Measurements from ENCODE around the gene TUBGCP2. TPM values are rescaled to one million over a fixed set of nuclear protein-coding genes. Genes with fewer than 3 reads are reported as not detected.
"Not testable (repeated sequence)": the region's sequence is repeated elsewhere in the genome, so short reads cannot be mapped to it uniquely, and the experiment has no call there.

The TUBGCP2 gene
- total and polyA plus RNA-seq, 3 donors from 2014 or later = 76.0 to 101 (median 84.3) TPM

- TF ChIP-seq CTCF (IDR thresholded peaks at IDR 0.05) (no peak), POLR2A (IDR thresholded peaks at IDR 0.05) (no peak)
- Histone ChIP-seq H3K27me3 (no peaks in the 10 kb centered on the region), H3K4me3 (no peak overlapping the region), H3K9me3 (no peaks in the 10 kb centered on the region), H3K4me1 (no peaks in the 10 kb centered on the region), H3K36me3 (ENCODE audit: low read depth, missing control alignments) (no peaks in the 10 kb centered on the region), H3K27ac (no peak overlapping the region)
- DNase-seq = no peak
- intact Hi-C loops (cut with DNase I; ENCODE audit: low total_unique reads) = no loop called here
- 91 to 96% methylated on average over 12 to 22 of the region's 22 CpGs for WGBS, 2 donors
These were observed 40.8 kb downstream of the TUBGCP2 start for GRCh38 chr10:133267829-133268228.

GRCh38 chr10:133267293-133267692 is 41.4 kb downstream of the TUBGCP2 start:
- TF ChIP-seq CTCF (IDR thresholded peaks at IDR 0.05) = no peak
- TF ChIP-seq POLR2A (IDR thresholded peaks at IDR 0.05) = no peak
- intact Hi-C loops (cut with DNase I; ENCODE audit: low total_unique reads) = no loop called here
- 85 to 91% methylated on average over 8 to 14 of the region's 14 CpGs for WGBS, 2 donors
- Histone ChIP-seq H3K27ac (no peak overlapping the region), H3K4me1 (no peaks in the 10 kb centered on the region), H3K27me3 (no peaks in the 10 kb centered on the region), H3K36me3 (ENCODE audit: low read depth, missing control alignments) (no peaks in the 10 kb centered on the region), H3K4me3 (no peak overlapping the region), H3K9me3 (no peaks in the 10 kb centered on the region)
- no peak for DNase-seq

DNA sequence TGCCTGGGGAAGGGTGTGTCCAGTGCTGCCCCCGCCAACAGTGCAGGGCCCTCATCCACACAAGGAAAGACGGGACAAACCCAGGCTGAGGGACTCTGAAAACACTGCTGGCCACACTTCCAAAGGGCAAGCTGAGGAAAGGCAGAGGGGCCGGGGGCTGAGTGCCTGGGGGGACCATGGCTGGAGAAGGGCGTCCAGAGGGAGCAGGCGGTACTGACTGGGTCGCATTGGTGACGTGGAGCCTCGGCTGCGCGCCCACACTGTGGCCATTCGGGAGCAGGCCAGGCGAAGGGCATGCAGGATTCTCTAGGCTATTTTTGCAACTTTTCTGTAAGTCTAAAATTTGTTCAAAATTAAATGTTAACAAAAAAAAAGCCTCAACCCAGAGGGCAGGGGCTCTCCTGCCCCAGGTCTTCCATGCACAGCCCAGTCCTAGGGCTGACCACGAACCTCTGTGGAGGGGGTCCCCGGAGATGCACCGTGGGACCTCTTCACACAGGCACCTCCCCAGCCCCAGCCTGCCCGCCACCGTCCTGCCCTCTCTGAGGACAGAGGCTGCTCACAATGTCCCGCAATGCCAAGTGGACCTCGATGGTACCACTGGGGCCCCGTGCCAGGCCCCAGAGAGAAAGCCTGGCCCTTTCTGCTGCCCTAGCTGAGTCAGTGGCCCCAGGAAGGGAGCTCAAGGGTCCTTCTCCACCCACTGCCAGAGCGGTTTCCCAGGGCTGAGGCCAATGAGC is 42.4 kb downstream of the TUBGCP2 start:
- no peaks in the 10 kb centered on the region for H3K36me3 ChIP-seq (ENCODE audit: low read depth, missing control alignments)
- 90 to 91% methylated on average over 17 to 21 of the region's 21 CpGs for WGBS, 2 donors
- DNase-seq = no peak

DNA sequence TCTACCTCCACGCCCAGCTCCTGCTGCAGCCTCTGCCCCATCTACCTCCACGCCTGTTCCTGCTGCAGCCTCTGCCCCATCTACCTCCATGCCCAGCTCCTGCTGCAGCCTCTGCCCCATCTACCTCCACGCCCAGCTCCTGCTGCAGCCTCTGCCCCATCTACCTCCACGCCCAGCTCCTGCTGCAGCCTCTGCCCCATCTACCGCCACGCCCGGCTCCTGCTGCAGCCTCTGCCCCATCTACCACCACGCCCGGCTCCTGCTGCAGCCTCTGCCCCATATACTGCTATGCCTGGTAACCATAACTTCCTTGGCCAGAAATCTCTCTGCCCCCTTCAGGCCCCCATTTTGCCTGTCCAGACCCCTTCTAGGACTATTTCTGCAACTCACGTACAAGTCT is 43.6 kb downstream of the TUBGCP2 start:
- H3K27me3 ChIP-seq; H3K36me3 ChIP-seq (ENCODE audit: low read depth, missing control alignments); H3K9me3 ChIP-seq; DNase-seq; intact Hi-C loops (cut with DNase I; ENCODE audit: low total_unique reads); H3K4me1 ChIP-seq; H3K4me3 ChIP-seq; H3K27ac ChIP-seq: not testable (repeated sequence)
- 82 to 88% methylated on average over 9 to 10 of the region's 10 CpGs for WGBS, 2 donors

More for the DNA sequence above, 42.4 kb downstream of the TUBGCP2 start:
- TF ChIP-seq CTCF (IDR thresholded peaks at IDR 0.05) (no peak), POLR2A (IDR thresholded peaks at IDR 0.05) (no peak)
- no peaks in the 10 kb centered on the region for H3K9me3 ChIP-seq
- no peaks in the 10 kb centered on the region for H3K27me3 ChIP-seq
- H3K4me1 ChIP-seq = no peaks in the 10 kb centered on the region
- H3K4me3 ChIP-seq = no peak overlapping the region
- intact Hi-C loops (cut with DNase I; ENCODE audit: low total_unique reads) = no loop called here
- no peak overlapping the region for H3K27ac ChIP-seq

- no peak overlapping the region for H3K27ac ChIP-seq
- H3K4me3 ChIP-seq = no peak overlapping the region
- TF ChIP-seq POLR2A (IDR thresholded peaks at IDR 0.05) = no peak
- no peak for TF ChIP-seq CTCF (IDR thresholded peaks at IDR 0.05)
- no peaks in the 10 kb centered on the region for H3K27me3 ChIP-seq
- WGBS, 2 donors = 83 to 89% methylated on average over 9 of the region's 9 CpGs
- no peak for DNase-seq
- no peaks in the 10 kb centered on the region for H3K36me3 ChIP-seq (ENCODE audit: low read depth, missing control alignments)
- no peaks in the 10 kb centered on the region for H3K4me1 ChIP-seq
- no peaks in the 10 kb centered on the region for H3K9me3 ChIP-seq
- intact Hi-C loops (cut with DNase I; ENCODE audit: low total_unique reads) = no loop called here
These were observed 44.2 kb downstream of the TUBGCP2 start for GRCh38 chr10:133264461-133264860.

All from testis (tissue), 3 donors.